Caco-2 (cell line): ENCODE measurements around the gene CCDC9. TPM values are rescaled to one million over a fixed set of nuclear protein-coding genes. Genes with fewer than 3 reads are reported as not detected.

Source experiments
- BruUV-seq: library from RNA; stranded (reverse); fragments of 400-500 nt; replicated peaks from 2 replicates; lab custom pipeline; 2021; lab: Mats Ljungman, UMichigan
- CTCF ChIA-PET: fragments of 300-600 bp; sonication (Branson Sonifier 250); formaldehyde crosslinking; loops from one replicate; lab custom pipeline; 2022; ENCODE audit warnings: antibody characterized with exemption; lab: Charles Lee
- POLR2A ChIA-PET: fragments of 300-600 bp; sonication (Branson Sonifier 250); formaldehyde crosslinking; loops from one replicate; lab custom pipeline; 2022; ENCODE audit warnings: antibody characterized with exemption; lab: Charles Lee
- DNase-seq, 2 experiments: peaks; one replicate each; pipeline versions ENCODE4 v3.0.0 to v3.0.0-alpha.2; 2020 to 2022
- H3K27me3 ChIP-seq: replicated peaks from 2 replicates; pipeline ENCODE4 v1.6.0; 2011; ENCODE audit warnings: low read length; ENCODE audit not compliant: control insufficient read depth, insufficient read depth
- H3K36me3 ChIP-seq: 2 replicates; pipeline ENCODE4 v1.5.1; 2011; ENCODE audit warnings: low read length; ENCODE audit not compliant: control insufficient read depth, insufficient read depth
- H3K4me1 ChIP-seq: fragments of 250-450 bp; sonication (Bioruptor Pico); 2 replicates; pipeline ENCODE4 v1.5.1; 2020; ENCODE audit warnings: mild to moderate bottlenecking
- H3K4me3 ChIP-seq: 2 replicates; pipeline ENCODE4 v1.5.1; 2011; ENCODE audit warnings: low read depth, mild to moderate bottlenecking, control low read depth, low read length
- H3K9me3 ChIP-seq: fragments of 250-450 bp; sonication (Bioruptor Pico); 2 replicates; pipeline ENCODE4 v1.5.1; 2020; ENCODE audit warnings: mild to moderate bottlenecking, moderate library complexity
- H3K27ac Mint-ChIP-seq: one replicate; pipeline ENCODE4 v1.8.0; 2022; ENCODE audit warnings: mixed read lengths; ENCODE audit not compliant: unreplicated experiment
- H3K27me3 Mint-ChIP-seq: one replicate; pipeline ENCODE4 v1.8.0; 2022; ENCODE audit warnings: mixed read lengths; ENCODE audit not compliant: insufficient read depth, unreplicated experiment
- H3K36me3 Mint-ChIP-seq: one replicate; pipeline ENCODE4 v1.8.0; 2022; ENCODE audit warnings: mild to moderate bottlenecking, mixed read lengths; ENCODE audit not compliant: insufficient read depth, unreplicated experiment
- H3K4me1 Mint-ChIP-seq: one replicate; pipeline ENCODE4 v1.8.0; 2022; ENCODE audit warnings: low read depth, mixed read lengths; ENCODE audit not compliant: unreplicated experiment
- H3K4me3 Mint-ChIP-seq: one replicate; pipeline ENCODE4 v1.8.0; 2022; ENCODE audit warnings: mild to moderate bottlenecking, moderate library complexity, mixed read lengths; ENCODE audit not compliant: unreplicated experiment
- H3K9me3 Mint-ChIP-seq: one replicate; pipeline ENCODE4 v1.8.0; 2022; ENCODE audit warnings: mixed read lengths; ENCODE audit not compliant: unreplicated experiment
- CTCF ChIP-seq, 2 experiments: fragments of 200-600 bp in 1 of 2; IDR thresholded peaks; 1 replicate in 1 of 2; 2 replicates in 1 of 2; pipeline versions ENCODE4 v1.5.1 to v1.8.0; 2011 to 2022; ENCODE audit warnings: antibody characterized with exemption in 1 of 2, control low read depth in 1 of 2, inconsistent platforms in 1 of 2, low read depth in 1 of 2, low read length in 1 of 2, mild to moderate bottlenecking in 1 of 2, moderate library complexity in 1 of 2; ENCODE audit not compliant: insufficient read depth in 1 of 2, severe bottlenecking in 1 of 2, unreplicated experiment in 1 of 2
- intact Hi-C: fragments of 100-400 bp; cut with micrococcal nuclease; formaldehyde crosslinking; loops from one replicate; pipeline ENCODE4 v1.10.0; 2022; ENCODE audit not compliant: unreplicated experiment
- total RNA-seq: library from RNA; stranded (reverse); gene quantifications from 2 replicates; pipeline ENCODE4 v1.2.3, GENCODE V29; 2022

CCDC9 gene
- total RNA-seq, 1 experiment from 2014 or later: 43.1 TPM

GRCh38 chr19:47313754-47314295 is 57.5 kb downstream of the CCDC9 start:
- Mint-ChIP-seq H3K4me3 (no peak overlapping the region), H3K36me3 (no peaks in the 10 kb centered on the region), H3K27ac (peak overlapping the region; percentile 39), H3K4me1 (peaks cover 23% of the 10 kb centered on the region), H3K9me3 (no peaks in the 10 kb centered on the region), H3K27me3 (no peaks in the 10 kb centered on the region)
- Histone ChIP-seq H3K4me3 (no peak overlapping the region), H3K27me3 (no peaks in the 10 kb centered on the region), H3K9me3 (0 out of 2 replicates have a peak, but pooled peaks cover 5% of the 10 kb centered on the region), H3K36me3 (no peaks in the 10 kb centered on the region), H3K4me1 (peaks cover 10% of the 10 kb centered on the region; the same call in 1 of the 2 replicates)
- no peak for TF ChIP-seq CTCF (IDR thresholded peaks at IDR 0.05; ENCODE audit: insufficient read depth in 1 of 2, low read depth in 1 of 2, low read length in 1 of 2, severe bottlenecking in 1 of 2, unreplicated experiment in 1 of 2)
- CTCF ChIA-PET: no interaction called here
- POLR2A ChIA-PET: no interaction called here
- intact Hi-C loops: no loop called here
- no peak for DNase-seq
- BruUV-seq: no TSS peak

GRCh38 chr19:47315125-47315821 is 58.9 kb downstream of the CCDC9 start:
- no peaks in the 10 kb centered on the region for H3K36me3 Mint-ChIP-seq
- Histone ChIP-seq H3K4me3 (no peak overlapping the region), H3K4me1 (peaks cover 10% of the 10 kb centered on the region; the same call in 1 of the 2 replicates), H3K36me3 (no peaks in the 10 kb centered on the region), H3K9me3 (0 out of 2 replicates have a peak, but pooled peaks cover 5% of the 10 kb centered on the region), H3K27me3 (no peaks in the 10 kb centered on the region)
- no TSS peak for BruUV-seq
- H3K27me3 Mint-ChIP-seq: no peaks in the 10 kb centered on the region
- intact Hi-C loops: loop anchor here (1.0 kb wide), 2 partner anchors 10 to 34 kb away; partner anchors contain the start of gene DHX34
- CTCF ChIA-PET: interaction anchor here (1.1 to 1.6 kb wide), 3 partner anchors 16 to 75 kb away, joined by 4 to 30 read pairs (median 4); partner anchors contain the start of gene DHX34
- POLR2A ChIA-PET: interaction anchor here (0.5 to 1.1 kb wide), 3 partner anchors 30 to 41 kb away, joined by 4 to 9 read pairs (median 6); partner anchors contain the start of gene INAFM1
- peaks cover under 1% of the 10 kb centered on the region for H3K9me3 Mint-ChIP-seq
- peak overlapping the region; percentile 54 for H3K4me3 Mint-ChIP-seq
- peak overlapping the region; percentile 92 for H3K27ac Mint-ChIP-seq
- DNase-seq: peak; percentile 91
- H3K4me1 Mint-ChIP-seq: peaks cover 23% of the 10 kb centered on the region
- no peak for TF ChIP-seq CTCF (IDR thresholded peaks at IDR 0.05; ENCODE audit: insufficient read depth in 1 of 2, low read depth in 1 of 2, low read length in 1 of 2, severe bottlenecking in 1 of 2, unreplicated experiment in 1 of 2)

GRCh38 chr19:47316513-47316912 is 60.2 kb downstream of the CCDC9 start:
- Mint-ChIP-seq H3K27ac (peak overlapping the region; percentile 92), H3K4me1 (peaks cover 23% of the 10 kb centered on the region), H3K36me3 (no peaks in the 10 kb centered on the region), H3K9me3 (peaks cover 9% of the 10 kb centered on the region), H3K4me3 (no peak overlapping the region), H3K27me3 (peaks cover 3% of the 10 kb centered on the region)
- CTCF ChIA-PET: interaction anchor here (2.4 kb wide), 1 partner anchor 32 kb away, joined by 10 read pairs; the partner anchor contains the start of gene DHX34
- Histone ChIP-seq H3K9me3 (peaks cover 8% of the 10 kb centered on the region; the same call in 1 of the 2 replicates), H3K36me3 (no peaks in the 10 kb centered on the region), H3K4me1 (peaks cover 10% of the 10 kb centered on the region; the same call in 1 of the 2 replicates), H3K4me3 (no peak overlapping the region), H3K27me3 (no peaks in the 10 kb centered on the region)
- no peak for TF ChIP-seq CTCF (IDR thresholded peaks at IDR 0.05; ENCODE audit: insufficient read depth in 1 of 2, low read depth in 1 of 2, low read length in 1 of 2, severe bottlenecking in 1 of 2, unreplicated experiment in 1 of 2)
- no TSS peak for BruUV-seq
- no peak for DNase-seq
- intact Hi-C loops: no loop called here
- POLR2A ChIA-PET: no interaction called here
